Spleen (tissue), 7 donors: ENCODE data around the gene TBC1D26.

Experiments used
- POLR2A ChIP-seq, 3 donors: fragments of 450-650 bp; IDR thresholded peaks; one replicate each; pipeline ENCODE4 v1.5.1; 2017; ENCODE audit warnings: antibody characterized with exemption in 3 of 3, mild to moderate bottlenecking in 1 of 3
- TF ChIP-seq, protein P1 (sequence below), 11 experiments: fragments of 200-600 bp in 7 of 11; fragments of 450-650 bp in 4 of 11; sonication (generic) in 4 of 11; IDR thresholded peaks in 8 of 11; conservative IDR thresholded peaks in 3 of 11; 1 replicate in 7 of 11; 2 replicates in 4 of 11; pipeline versions ENCODE4 v1.4.0 to v1.8.0; 2016 to 2021; ENCODE audit warnings: antibody characterized with exemption in 11 of 11, inconsistent platforms in 4 of 11, mild to moderate bottlenecking in 1 of 11
- donor health status: DM: no; HTN: no; CAD: no; lungs with moderate emphysema.
- donor health status: DM: no; HTN: no; CAD: no.
- donor health status: DM: no; HTN: no; CAD: no.

DNA sequence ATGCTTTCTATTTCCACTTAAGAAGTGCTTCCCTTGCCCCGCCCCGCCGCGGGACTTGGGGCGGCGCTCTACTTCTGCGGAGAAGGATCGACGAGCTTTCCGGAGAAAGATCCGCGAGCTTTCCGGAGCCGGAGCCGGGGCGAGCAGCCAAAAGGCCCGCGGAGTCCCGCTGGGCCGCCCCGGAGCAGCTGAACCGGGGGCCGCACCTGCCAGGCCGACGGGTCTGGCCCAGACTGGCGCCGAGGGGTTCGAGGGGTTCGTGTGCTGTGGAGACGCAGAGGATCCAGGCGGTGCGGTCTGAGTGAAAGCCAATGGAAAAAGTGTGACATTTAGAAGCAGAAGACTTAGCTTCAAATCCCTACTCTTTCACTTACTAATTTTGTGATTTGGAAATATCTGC lies 50.8 kb downstream of the TBC1D26 start:
- TF ChIP-seq POLR2A (IDR thresholded peaks at IDR 0.05), result no peak
- TF ChIP-seq, protein P1, sequence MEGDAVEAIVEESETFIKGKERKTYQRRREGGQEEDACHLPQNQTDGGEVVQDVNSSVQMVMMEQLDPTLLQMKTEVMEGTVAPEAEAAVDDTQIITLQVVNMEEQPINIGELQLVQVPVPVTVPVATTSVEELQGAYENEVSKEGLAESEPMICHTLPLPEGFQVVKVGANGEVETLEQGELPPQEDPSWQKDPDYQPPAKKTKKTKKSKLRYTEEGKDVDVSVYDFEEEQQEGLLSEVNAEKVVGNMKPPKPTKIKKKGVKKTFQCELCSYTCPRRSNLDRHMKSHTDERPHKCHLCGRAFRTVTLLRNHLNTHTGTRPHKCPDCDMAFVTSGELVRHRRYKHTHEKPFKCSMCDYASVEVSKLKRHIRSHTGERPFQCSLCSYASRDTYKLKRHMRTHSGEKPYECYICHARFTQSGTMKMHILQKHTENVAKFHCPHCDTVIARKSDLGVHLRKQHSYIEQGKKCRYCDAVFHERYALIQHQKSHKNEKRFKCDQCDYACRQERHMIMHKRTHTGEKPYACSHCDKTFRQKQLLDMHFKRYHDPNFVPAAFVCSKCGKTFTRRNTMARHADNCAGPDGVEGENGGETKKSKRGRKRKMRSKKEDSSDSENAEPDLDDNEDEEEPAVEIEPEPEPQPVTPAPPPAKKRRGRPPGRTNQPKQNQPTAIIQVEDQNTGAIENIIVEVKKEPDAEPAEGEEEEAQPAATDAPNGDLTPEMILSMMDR (IDR thresholded peaks at IDR 0.05 in 8 of 11, conservative IDR thresholded peaks at IDR 0.05 in 3 of 11), result no peak
